K562 (cell line): ENCODE data around the gene DPT. TPM values are rescaled to one million over a fixed set of nuclear protein-coding genes. Genes with fewer than 3 reads are reported as not detected.

ENCODE experiments used
- ATAC-seq: fragments of 200-7000 bp; cut with Tn5 transposase; 3 replicates; pipeline ENCODE4 v1.9.1; 2020; ENCODE audit warnings: moderate library complexity
- BruUV-seq: library from RNA; stranded (reverse); fragments of 400-500 nt; replicated peaks from 2 replicates; lab custom pipeline; 2021; lab: Mats Ljungman, UMichigan
- CTCF ChIA-PET: fragments of 300-600 bp; formaldehyde crosslinking; extraction: SDS; loops from one replicate; lab custom pipeline; 2021; ENCODE audit warnings: low intra/inter-chr PET ratio; lab: Yijun Ruan, JAX
- POLR2A ChIA-PET: fragments of 300-600, 350-650 bp; sonication (Branson Sonifier 250); formaldehyde crosslinking; extraction: SDS; loops from one replicate; lab custom pipeline; 2021; ENCODE audit warnings: antibody characterized with exemption, inconsistent platforms; lab: Yijun Ruan, JAX
- DNase-seq, 4 experiments: peaks; one replicate each; pipeline versions ENCODE4 v3.0.0 to v3.0.0-alpha.2; 2011 to 2018; ENCODE audit warnings: low spot score in 3 of 4, mixed read lengths in 3 of 4; ENCODE audit errors: extremely low read depth in 1 of 4
- FAIRE-seq: peaks from 2 replicates; lab custom pipeline; 2011; peaks lifted over from hg19 to GRCh38; lab: Jason Lieb, UNC
- H2AFZ ChIP-seq: 2 replicates; pipeline ENCODE4 v1.6.0; 2011; ENCODE audit warnings: low read depth, low read length, control low read depth, inconsistent platforms
- H3K27ac ChIP-seq: fragments of 200-600 bp; 3 replicates; pipeline ENCODE4 v1.8.0; 2011; ENCODE audit warnings: low read depth, mild to moderate bottlenecking, control low read depth, inconsistent platforms, low read length, moderate library complexity, mixed read lengths; ENCODE audit errors: extremely low read depth
- H3K27me3 ChIP-seq, 2 experiments: fragments of 300-600 bp in 1 of 2; 2 replicates in 1 of 2; 3 replicates in 1 of 2; pipeline versions ENCODE4 v1.6.0 to v1.8.0; 2011; ENCODE audit warnings: inconsistent platforms in 2 of 2, low read length in 2 of 2, mild to moderate bottlenecking in 1 of 2, mixed read lengths in 1 of 2, moderate library complexity in 1 of 2; ENCODE audit not compliant: control insufficient read depth in 2 of 2, insufficient read depth in 2 of 2
- H3K36me3 ChIP-seq: fragments of 300-600 bp; 3 replicates; pipeline ENCODE4 v1.8.0; 2011; ENCODE audit warnings: mild to moderate bottlenecking, low read length, inconsistent platforms; ENCODE audit not compliant: control insufficient read depth, insufficient read depth
- H3K4me1 ChIP-seq, 2 experiments: fragments of 200-600 bp in 1 of 2; replicated peaks in 1 of 2; 2 replicates in 1 of 2; 3 replicates in 1 of 2; pipeline versions ENCODE4 v1.5.1 to v1.8.0; 2011; ENCODE audit warnings: inconsistent platforms in 2 of 2, low read length in 2 of 2, mild to moderate bottlenecking in 1 of 2, mixed read lengths in 1 of 2, moderate library complexity in 1 of 2; ENCODE audit not compliant: control insufficient read depth in 2 of 2, insufficient read depth in 2 of 2
- H3K4me2 ChIP-seq: 2 replicates; pipeline ENCODE4 v1.6.1; 2011; ENCODE audit warnings: low read length, control low read depth, inconsistent platforms, mixed read lengths; ENCODE audit not compliant: insufficient read depth
- H3K4me3 ChIP-seq: fragments of 200-600 bp; sonication (generic), shearing (Covaris generic); 2 replicates; pipeline ENCODE4 v1.5.1; 2016; ENCODE audit warnings: control low read depth, inconsistent platforms
- H3K79me2 ChIP-seq: fragments of 200-600 bp; 3 replicates; pipeline ENCODE4 v1.8.0; 2011; ENCODE audit warnings: low read length, inconsistent platforms; ENCODE audit not compliant: control insufficient read depth, insufficient read depth
- H3K9ac ChIP-seq, 2 experiments: 2 replicates each; pipeline versions ENCODE4 v1.6.0 to v1.6.1; 2011; ENCODE audit warnings: low read depth in 2 of 2, low read length in 2 of 2, control low read depth in 1 of 2, inconsistent platforms in 1 of 2, mild to moderate bottlenecking in 1 of 2, mixed read lengths in 1 of 2; ENCODE audit not compliant: insufficient read depth in 1 of 2
- H3K9me1 ChIP-seq: one replicate; pipeline ENCODE4 v1.6.0; 2011; ENCODE audit warnings: inconsistent platforms, mild to moderate bottlenecking, low read length, moderate library complexity; ENCODE audit not compliant: control insufficient read depth, insufficient read depth
- H3K9me3 ChIP-seq: replicated peaks from 2 replicates; pipeline ENCODE4 v1.5.1; 2011; ENCODE audit warnings: low read depth, low read length, inconsistent platforms; ENCODE audit not compliant: control insufficient read depth, insufficient read depth
- H4K20me1 ChIP-seq: replicated peaks from 2 replicates; pipeline ENCODE4 v1.6.1; 2011; ENCODE audit warnings: low read length, inconsistent platforms, mixed read lengths; ENCODE audit not compliant: control insufficient read depth, insufficient read depth
- DDX20 ChIP-seq: fragments of 450-650 bp; IDR thresholded peaks from 2 replicates; pipeline ENCODE4 v1.6.1; 2016; ENCODE audit warnings: missing genetic modification characterization, low read depth, mild to moderate bottlenecking, missing compliant biosample characterization, moderate library complexity
- OTX1 ChIP-seq: fragments of 450-650 bp; formaldehyde crosslinking; IDR thresholded peaks from 2 replicates; pipeline ENCODE4 v1.4.0; 2022; ENCODE audit warnings: mild to moderate bottlenecking
- SLC30A9 ChIP-seq: fragments of 250-450 bp; sonication (Bioruptor Pico); IDR thresholded peaks from 2 replicates; pipeline ENCODE4 v1.8.0; 2022; ENCODE audit warnings: mild to moderate bottlenecking, moderate library complexity
- SRSF1 ChIP-seq: fragments of 200-400 bp; formaldehyde crosslinking; IDR thresholded peaks from 2 replicates; pipeline ENCODE4 v1.6.1; 2017; ENCODE audit warnings: mild to moderate bottlenecking, low read depth, low read length, moderate library complexity
- WGBS: fragments of 100-300 bp; shearing (Covaris generic); methylation state at CpG from one replicate; pipeline ENCODE4 v1.1.6; 2016; ENCODE audit warnings: low coverage, mixed read lengths; ENCODE audit not compliant: insufficient coverage; ENCODE audit errors: missing lambda C conversion rate; 5-methylcytosine and 5-hydroxymethylcytosine counted together
- in situ Hi-C: fragments of 300-500 bp; cut with MboI; formaldehyde crosslinking; loops from 4 replicates; pipeline ENCODE4 v1.15.0; 2018; ENCODE audit warnings: inconsistent platforms, mixed read lengths
- intact Hi-C: fragments of 100-400 bp; cut with micrococcal nuclease; formaldehyde crosslinking; loops from 2 replicates; pipeline ENCODE4 v1.14.2; 2022
- polyA plus RNA-seq, 8 experiments: library from polyadenylated mRNA; depleted of rRNA in 4 of 8; stranded (reverse) in 5 of 8; unstranded in 3 of 8; fragments of >200 nt; fragmentation: Nextera tagmentation in 2 of 8; fragmentation: Illumina TruSeq in 1 of 8; extraction: Ambion mirVana in 2 of 8; extraction: Trizol in 1 of 8; gene quantifications; 2 replicates each; pipeline versions ENCODE4 v1.2.1 to v1.2.3, GENCODE V29; 2011 to 2014; ENCODE audit warnings: inconsistent platforms in 1 of 8, missing spikeins in 1 of 8
- total RNA-seq, 7 experiments: library from RNA; depleted of rRNA in 6 of 7; stranded (reverse); fragments of >200 nt in 6 of 7; fragmentation: Illumina TruSeq in 2 of 7; extraction: Trizol in 2 of 7; gene quantifications; 2 replicates each; pipeline versions ENCODE4 v1.2.1 to v1.2.3, GENCODE V29; 2011 to 2021; ENCODE audit warnings: low replicate concordance in 1 of 7
- TF ChIP-seq, protein P1 (sequence below), 2 experiments: fragments of 450-650 bp in 1 of 2; sonication (generic) in 1 of 2; formaldehyde crosslinking; conservative IDR thresholded peaks; 2 replicates each; pipeline versions ENCODE4 v1.4.0 to v1.8.1; 2020 to 2022; ENCODE audit warnings: mild to moderate bottlenecking in 1 of 2, missing genetic modification reagents in 1 of 2

DPT gene
- total and polyA plus RNA-seq, 9 of the 15 experiments (the other 6 are each of a cell fraction or from before 2014, with no cell fraction given), result not detected

DNA sequence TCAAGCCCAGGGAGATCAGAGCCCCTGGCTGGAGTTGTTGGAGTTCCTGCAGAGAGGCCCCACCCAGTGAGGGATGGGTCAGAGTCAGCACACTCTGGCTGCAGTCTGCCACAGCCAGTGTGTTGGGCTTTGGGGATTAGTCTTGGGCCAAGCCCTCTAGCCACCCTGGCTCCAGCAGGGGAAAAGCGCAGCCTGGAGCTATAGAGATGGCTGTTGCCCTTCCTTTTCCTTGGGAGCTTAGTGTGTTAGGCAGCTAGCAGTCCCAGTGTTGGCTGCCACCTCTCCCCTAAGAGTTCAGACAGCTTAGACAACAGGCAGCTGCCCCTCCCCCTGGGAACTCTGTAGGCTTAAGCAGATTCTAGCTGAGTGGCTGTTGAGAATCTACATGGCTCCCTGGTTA, 45.1 kb downstream of the DPT start:
- DNase-seq (no peak), FAIRE-seq (no peak), ATAC-seq (no peak)
- CTCF ChIA-PET, result no interaction called here
- Histone ChIP-seq H3K9ac (no peak overlapping the region), H2AFZ (no peak overlapping the region), H3K36me3 (no peaks in the 10 kb centered on the region), H3K4me1 (no peaks in the 10 kb centered on the region), H3K79me2 (no peaks in the 10 kb centered on the region), H3K27me3 (no peaks in the 10 kb centered on the region; a peak in 1 of 5 replicates), H3K9me1 (no peaks in the 10 kb centered on the region), H3K27ac (no peak overlapping the region), H4K20me1 (no peaks in the 10 kb centered on the region), H3K4me2 (no peak overlapping the region), H3K9me3 (no peaks in the 10 kb centered on the region), H3K4me3 (no peak overlapping the region)
- POLR2A ChIA-PET, result interaction anchor here (0.6 kb wide), 1 partner anchor 27 kb away, joined by 4 read pairs; no protein-coding TSS in a partner anchor
- no TSS peak for BruUV-seq
- intact Hi-C loops (no loop called here), in situ Hi-C loops (no loop called here)
- 0% methylated on average over 1 of the region's 1 CpG for WGBS
- TF ChIP-seq, protein P1, sequence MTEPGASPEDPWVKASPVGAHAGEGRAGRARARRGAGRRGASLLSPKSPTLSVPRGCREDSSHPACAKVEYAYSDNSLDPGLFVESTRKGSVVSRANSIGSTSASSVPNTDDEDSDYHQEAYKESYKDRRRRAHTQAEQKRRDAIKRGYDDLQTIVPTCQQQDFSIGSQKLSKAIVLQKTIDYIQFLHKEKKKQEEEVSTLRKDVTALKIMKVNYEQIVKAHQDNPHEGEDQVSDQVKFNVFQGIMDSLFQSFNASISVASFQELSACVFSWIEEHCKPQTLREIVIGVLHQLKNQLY (CRISPR knock-in tag; conservative IDR thresholded peaks at IDR 0.05), result no peak

DNA sequence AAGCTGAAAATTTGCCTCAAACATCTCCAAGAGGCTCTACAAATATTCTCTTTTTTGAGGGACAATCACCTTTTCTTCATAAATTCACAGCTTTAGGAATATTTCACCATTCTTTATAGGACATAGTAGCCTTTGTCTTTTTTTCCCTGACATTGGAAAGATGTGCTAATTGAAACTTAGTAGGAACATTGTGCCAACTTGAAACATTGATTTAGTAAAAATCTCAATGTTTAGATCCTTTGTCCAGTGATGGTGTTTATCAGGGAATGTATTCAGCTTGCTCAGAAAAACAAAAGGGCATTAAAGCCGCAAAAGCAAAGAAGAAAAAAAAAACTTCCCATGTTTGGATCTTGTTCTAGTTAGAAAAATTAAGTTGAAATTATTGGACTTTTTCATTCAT, 52.1 kb downstream of the DPT start:
- intact Hi-C loops (no loop called here), in situ Hi-C loops (no loop called here)
- Histone ChIP-seq H4K20me1 (no peaks in the 10 kb centered on the region), H3K79me2 (no peaks in the 10 kb centered on the region), H3K9ac (no peak overlapping the region), H3K4me1 (no peaks in the 10 kb centered on the region), H3K9me1 (no peaks in the 10 kb centered on the region), H3K36me3 (no peaks in the 10 kb centered on the region), H3K4me2 (no peak overlapping the region), H3K27me3 (no peaks in the 10 kb centered on the region), H3K9me3 (no peaks in the 10 kb centered on the region), H3K27ac (no peak overlapping the region), H3K4me3 (no peak overlapping the region), H2AFZ (no peak overlapping the region)
- ChIA-PET POLR2A (interaction anchor here (1.2 kb wide), 1 partner anchor 11 kb away, joined by 3 read pairs; no protein-coding TSS in a partner anchor), CTCF (no interaction called here)
- FAIRE-seq (peak; percentile 15), ATAC-seq (no peak), DNase-seq (no peak)
- no TSS peak for BruUV-seq
- 0% methylated on average over 1 of the region's 1 CpG for WGBS
- TF ChIP-seq SLC30A9, result no peak
- no peak for TF ChIP-seq DDX20 (tag)
- TF ChIP-seq OTX1 (CRISPR knock-in tag), result no peak
- TF ChIP-seq SRSF1, result no peak
